HCT116 (cell line): Measurements from ENCODE around the gene LAIR1.

Experiments used
- CTCF ChIP-seq, 3 experiments: fragments of 200-600 bp in 1 of 3; sonication (generic) in 1 of 3; IDR thresholded peaks in 2 of 3; conservative IDR thresholded peaks in 1 of 3; 2 replicates each; pipeline ENCODE4 v1.5.1; 2012 to 2017; ENCODE audit warnings: low read depth in 2 of 3, low read length in 2 of 3, antibody characterized with exemption in 1 of 3, borderline replicate concordance in 1 of 3, control low read depth in 1 of 3, mild to moderate bottlenecking in 1 of 3, mixed read lengths in 1 of 3, mixed run types in 1 of 3, moderate library complexity in 1 of 3; ENCODE audit not compliant: insufficient read depth in 1 of 3
- POLR2AphosphoS5 ChIP-seq: IDR thresholded peaks from 2 replicates; pipeline ENCODE4 v1.6.1; 2011; ENCODE audit warnings: mild to moderate bottlenecking, low read depth, low read length, moderate library complexity
- RAD21 ChIP-seq: IDR thresholded peaks from 2 replicates; pipeline ENCODE4 v1.6.1; 2012; ENCODE audit warnings: low read depth, mild to moderate bottlenecking
- SRF ChIP-seq: IDR thresholded peaks from 2 replicates; pipeline ENCODE4 v1.6.1; 2012; ENCODE audit warnings: low read depth

DNA sequence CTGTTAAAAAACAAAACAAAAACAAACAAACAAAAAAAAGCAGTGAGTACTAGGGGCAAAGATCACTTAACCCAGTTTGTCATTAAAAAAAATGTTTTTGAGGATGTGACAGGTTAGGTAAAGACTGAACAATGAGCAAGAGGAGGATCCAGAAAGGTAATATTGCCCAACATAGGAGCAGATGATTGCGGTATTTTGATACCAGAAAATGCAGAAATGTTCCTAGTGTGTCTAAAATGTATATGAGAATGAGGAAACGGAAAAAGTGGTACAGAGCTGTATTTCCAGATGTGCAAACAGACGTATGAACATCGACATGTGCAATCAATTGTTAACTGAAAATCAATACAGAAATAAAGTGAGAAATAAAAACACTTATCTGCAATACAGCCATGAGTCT, 20.9 kb downstream of the LAIR1 start:
- TF ChIP-seq SRF: no peak
- TF ChIP-seq CTCF (IDR thresholded peaks at IDR 0.05 in 2 of 3, conservative IDR thresholded peaks at IDR 0.05 in 1 of 3; ENCODE audit: borderline replicate concordance in 1 of 3, insufficient read depth in 1 of 3, low read depth in 2 of 3, low read length in 2 of 3): no peak
- no peak for TF ChIP-seq POLR2AphosphoS5
- no peak for TF ChIP-seq RAD21
